H1 (cell line): ENCODE data around the gene USE1. TPM values are rescaled to one million over a fixed set of nuclear protein-coding genes. Genes with fewer than 3 reads are reported as not detected.

Source experiments
- CTCF ChIA-PET: fragments of 300-600 bp; sonication (Branson Sonifier 250); formaldehyde crosslinking; loops from one replicate; lab custom pipeline; 2021; ENCODE audit not compliant: partially characterized antibody; lab: Charles Lee
- POLR2A ChIA-PET: fragments of 300-600 bp; sonication (Branson Sonifier 250); formaldehyde crosslinking; loops from one replicate; lab custom pipeline; 2021; ENCODE audit warnings: inconsistent platforms; ENCODE audit not compliant: partially characterized antibody; lab: Charles Lee
- DNase-seq, 2 experiments: peaks; one replicate each; pipeline versions ENCODE4 v3.0.0 to v3.0.0-alpha.2; 2010 to 2022; ENCODE audit warnings: low spot score in 2 of 2, low read depth in 1 of 2, mixed read lengths in 1 of 2
- FAIRE-seq: peaks from 2 replicates; lab custom pipeline; 2011; peaks lifted over from hg19 to GRCh38; lab: Jason Lieb, UNC
- H2AFZ ChIP-seq: 2 replicates; pipeline ENCODE4 v1.8.1; 2012; ENCODE audit warnings: low read length, inconsistent platforms
- H2AK5ac ChIP-seq: 2 replicates; pipeline ENCODE4 v1.6.1; 2013; ENCODE audit warnings: low read depth, low read length
- H2BK120ac ChIP-seq: replicated peaks from 2 replicates; pipeline ENCODE3; 2013; ENCODE audit warnings: low read depth, low read length, inconsistent platforms
- H2BK12ac ChIP-seq: 2 replicates; pipeline ENCODE4 v1.6.1; 2013; ENCODE audit warnings: low read depth, low read length
- H2BK15ac ChIP-seq: 2 replicates; pipeline ENCODE4 v1.6.1; 2013; ENCODE audit warnings: low read length
- H2BK20ac ChIP-seq: 2 replicates; pipeline ENCODE4 v1.6.1; 2013; ENCODE audit warnings: low read length
- H2BK5ac ChIP-seq: 2 replicates; pipeline ENCODE4 v1.6.1; 2013; ENCODE audit warnings: low read depth, low read length
- H3K14ac ChIP-seq: 2 replicates; pipeline ENCODE4 v1.6.1; 2013; ENCODE audit warnings: inconsistent platforms; ENCODE audit not compliant: insufficient read length
- H3K18ac ChIP-seq: 2 replicates; pipeline ENCODE4 v1.6.1; 2013; ENCODE audit warnings: low read length; ENCODE audit errors: extremely low read depth
- H3K23ac ChIP-seq: 2 replicates; pipeline ENCODE4 v1.6.1; 2013; ENCODE audit warnings: inconsistent platforms; ENCODE audit not compliant: insufficient read length
- H3K23me2 ChIP-seq: 2 replicates; pipeline ENCODE4 v1.6.1; 2013; ENCODE audit warnings: low read depth, low read length
- H3K27ac ChIP-seq: 2 replicates; pipeline ENCODE4 v1.6.1; 2011; ENCODE audit warnings: low read depth, low read length, inconsistent platforms
- H3K27me3 ChIP-seq, 4 experiments: replicated peaks in 1 of 4; 1 replicate in 1 of 4; 2 replicates in 3 of 4; pipeline versions ENCODE4 v1.6.1 to v1.8.1; 2011 to 2013; ENCODE audit warnings: low read length in 3 of 4, mild to moderate bottlenecking in 3 of 4, inconsistent platforms in 2 of 4, mixed read lengths in 2 of 4, moderate library complexity in 1 of 4; ENCODE audit not compliant: control insufficient read depth in 3 of 4, insufficient read depth in 3 of 4; ENCODE audit errors: extremely low read depth in 1 of 4
- H3K36me3 ChIP-seq, 4 experiments: 2 replicates each; pipeline versions ENCODE4 v1.6.1 to v1.8.1; 2011 to 2013; ENCODE audit warnings: mild to moderate bottlenecking in 4 of 4, low read length in 3 of 4, moderate library complexity in 2 of 4, control low read depth in 1 of 4, inconsistent platforms in 1 of 4; ENCODE audit not compliant: insufficient read depth in 4 of 4, control insufficient read depth in 2 of 4
- H3K4ac ChIP-seq: replicated peaks from 2 replicates; pipeline ENCODE3; 2013; ENCODE audit warnings: low read length, low read depth, mixed read lengths, inconsistent platforms; ENCODE audit not compliant: insufficient read length
- H3K4me1 ChIP-seq, 4 experiments: replicated peaks in 1 of 4; 1 replicate in 1 of 4; 2 replicates in 3 of 4; pipeline versions ENCODE4 v1.6.1 to v1.8.1; 2011 to 2013; ENCODE audit warnings: low read length in 3 of 4, inconsistent platforms in 2 of 4, mixed read lengths in 1 of 4; ENCODE audit not compliant: insufficient read depth in 4 of 4, control insufficient read depth in 3 of 4
- H3K4me2 ChIP-seq, 2 experiments: 2 replicates each; pipeline versions ENCODE4 v1.6.1 to v1.8.1; 2011 to 2013; ENCODE audit warnings: low read depth in 2 of 2, low read length in 2 of 2, control low read depth in 1 of 2, inconsistent platforms in 1 of 2, mild to moderate bottlenecking in 1 of 2; ENCODE audit not compliant: insufficient read depth in 1 of 2
- H3K4me3 ChIP-seq, 4 experiments: fragments of 200-600, 300-600 bp in 1 of 4; sonication (generic), shearing (Covaris generic), sonication (Bioruptor Twin) in 1 of 4; 2 replicates each; pipeline versions ENCODE4 v1.5.1 to v1.8.1; 2011 to 2016; ENCODE audit warnings: low read length in 4 of 4, low read depth in 3 of 4, control low read depth in 2 of 4, inconsistent platforms in 2 of 4, mild to moderate bottlenecking in 2 of 4, mixed read lengths in 1 of 4, moderate library complexity in 1 of 4; ENCODE audit not compliant: insufficient read depth in 2 of 4; ENCODE audit errors: extremely low read depth in 1 of 4
- H3K56ac ChIP-seq: replicated peaks from 2 replicates; pipeline ENCODE3; 2013; ENCODE audit warnings: low read depth, mild to moderate bottlenecking, mixed read lengths, low read length, inconsistent platforms; ENCODE audit not compliant: insufficient read length
- H3K79me1 ChIP-seq: 2 replicates; pipeline ENCODE4 v1.6.1; 2013; ENCODE audit warnings: low read depth, low read length, control low read depth
- H3K79me2 ChIP-seq, 2 experiments: 2 replicates each; pipeline versions ENCODE4 v1.6.1 to v1.8.1; 2012 to 2013; ENCODE audit warnings: low read length in 2 of 2, mild to moderate bottlenecking in 2 of 2, inconsistent platforms in 1 of 2; ENCODE audit not compliant: insufficient read depth in 2 of 2, control insufficient read depth in 1 of 2
- H3K9ac ChIP-seq, 4 experiments: replicated peaks in 1 of 4; 1 replicate in 1 of 4; 2 replicates in 3 of 4; pipeline versions ENCODE4 v1.6.1 to v1.8.1; 2011 to 2013; ENCODE audit warnings: low read depth in 3 of 4, low read length in 3 of 4, control low read depth in 2 of 4, mild to moderate bottlenecking in 2 of 4, moderate library complexity in 2 of 4, inconsistent platforms in 1 of 4; ENCODE audit errors: extremely low read depth in 1 of 4
- H3K9me3 ChIP-seq, 2 experiments: 2 replicates each; pipeline versions ENCODE4 v1.6.1 to v1.8.1; 2012 to 2013; ENCODE audit warnings: mild to moderate bottlenecking in 2 of 2, moderate library complexity in 2 of 2, control low read depth in 1 of 2, inconsistent platforms in 1 of 2, low read depth in 1 of 2, low read length in 1 of 2, mixed read lengths in 1 of 2; ENCODE audit not compliant: insufficient read depth in 2 of 2
- H4K20me1 ChIP-seq, 2 experiments: replicated peaks in 1 of 2; 2 replicates each; pipeline versions ENCODE3 to v1.8.1; 2011 to 2013; ENCODE audit warnings: inconsistent platforms in 2 of 2, low read length in 2 of 2, mild to moderate bottlenecking in 1 of 2; ENCODE audit not compliant: insufficient read depth in 2 of 2, control insufficient read depth in 1 of 2
- H4K5ac ChIP-seq: 2 replicates; pipeline ENCODE4 v1.6.1; 2013; ENCODE audit warnings: low read length, low read depth, mixed read lengths, inconsistent platforms; ENCODE audit not compliant: insufficient read length
- H4K8ac ChIP-seq: 2 replicates; pipeline ENCODE4 v1.8.0; 2013; ENCODE audit warnings: mild to moderate bottlenecking, moderate library complexity, low read length, inconsistent platforms; ENCODE audit not compliant: insufficient read depth; ENCODE audit errors: extremely low read depth
- H4K91ac ChIP-seq: replicated peaks from 2 replicates; pipeline ENCODE3; 2013; ENCODE audit warnings: low read length, mixed read lengths, inconsistent platforms; ENCODE audit not compliant: insufficient read length
- CHD1 ChIP-seq: IDR thresholded peaks from 2 replicates; pipeline ENCODE4 v1.6.1; 2012; ENCODE audit warnings: low read depth, low read length, improper control_type of control experiment
- EGR1 ChIP-seq: IDR thresholded peaks from 2 replicates; pipeline ENCODE4 v1.6.1; 2011; ENCODE audit warnings: low read depth, low read length, borderline replicate concordance
- SP1 ChIP-seq: IDR thresholded peaks from 2 replicates; pipeline ENCODE4 v1.6.1; 2011; ENCODE audit warnings: low read depth, low read length
- WGBS, 2 experiments: shearing (Covaris generic) in 1 of 2; methylation state at CpG; one replicate each; pipeline versions ENCODE4 v1.1.6 to v1.1.7; 2013 to 2015; ENCODE audit warnings: low lambda C conversion rate in 2 of 2, mixed read lengths in 2 of 2, inconsistent platforms in 1 of 2, low coverage in 1 of 2, missing lambda C conversion rate in 1 of 2; ENCODE audit not compliant: insufficient replicate concordance in 2 of 2, insufficient coverage in 1 of 2, insufficient read length in 1 of 2; ENCODE audit errors: extremely low coverage in 1 of 2, missing lambda C conversion rate in 1 of 2; 5-methylcytosine and 5-hydroxymethylcytosine counted together
- polyA plus RNA-seq, 7 experiments: library from polyadenylated mRNA; depleted of rRNA in 3 of 7; stranded (reverse) in 5 of 7; unstranded in 2 of 7; fragments of >200 nt in 5 of 7; fragments of 200-250 nt in 2 of 7; gene quantifications; 1 replicate in 5 of 7; 2 replicates in 1 of 7; 4 replicates in 1 of 7; pipeline versions ENCODE4 v1.2.1 to v1.2.3, GENCODE V29; 2011 to 2013; ENCODE audit warnings: missing spikeins in 2 of 7, mixed read lengths in 2 of 7
- total RNA-seq: library from RNA; stranded (reverse); fragmentation: NEBNext Ultra II Directional; extraction: Animal tissue kit (Norgen Biotek cat#: 25700); gene quantifications from 2 replicates; pipeline ENCODE4 v1.2.1, GENCODE V29; 2021

The USE1 gene
- total and polyA plus RNA-seq, 2 of the 8 experiments (the other 6 are each of a cell fraction or from before 2014, with no cell fraction given) = 8.7 to 13.9 TPM

GRCh38 chr19:17184371-17184841, 30.8 kb upstream of the USE1 start:
- Histone ChIP-seq H2BK20ac (no peak overlapping the region), H3K79me1 (no peaks in the 10 kb centered on the region), H3K27me3 (no peaks in the 10 kb centered on the region), H3K79me2 (no peaks in the 10 kb centered on the region), H3K9me3 (no peaks in the 10 kb centered on the region), H3K4me3 (no peak overlapping the region), H2AFZ (no peak overlapping the region), H4K5ac (no peak overlapping the region), H3K56ac (no peak overlapping the region), H3K27ac (no peak overlapping the region), H3K9ac (no peak overlapping the region), H3K36me3 (peaks cover 3 to 9% (median 6%) of the 10 kb centered on the region in 4 experiments; a peak in 6 of 8 replicates), H3K4ac (no peak overlapping the region), H2BK12ac (no peak overlapping the region), H3K18ac (no peak overlapping the region), H3K14ac (no peak overlapping the region), H3K4me1 (peaks cover 0 to 11% (median 8%) of the 10 kb centered on the region in 4 experiments; a peak in 6 of 7 replicates), H2BK5ac (no peak overlapping the region; the same call in 1 of the 2 replicates), H2AK5ac (no peak overlapping the region), H2BK120ac (no peak overlapping the region), H2BK15ac (no peak overlapping the region), H4K8ac (no peak overlapping the region), H3K23ac (no peak overlapping the region), H4K20me1 (peaks cover 0 to 4% of the 10 kb centered on the region in 2 experiments), H4K91ac (no peak overlapping the region), H3K23me2 (no peaks in the 10 kb centered on the region), H3K4me2 (no peak overlapping the region)
- FAIRE-seq (no peak), DNase-seq (no peak)
- TF ChIP-seq EGR1 (no peak), CHD1 (no peak), SP1 (no peak)
- CTCF ChIA-PET = interaction anchor here (0.8 to 1.7 kb wide), 6 partner anchors 26 to 108 kb away, joined by 3 to 4 read pairs (median 4); partner anchors contain the start of gene USE1
- POLR2A ChIA-PET = interaction anchor here (0.5 kb wide), 1 partner anchor 99 kb away, joined by 6 read pairs; no protein-coding TSS in a partner anchor
- 96% methylated on average over 12 of the region's 12 CpGs; no CpG with 5 or more reads in 1 of the 2 experiments for WGBS, 2 experiments
